Measurements from ENCODE around the gene C12orf43.

The C12orf43 gene

GRCh38 chr12:121026274-121027045, 10.2 kb upstream of the C12orf43 start:
- no peak for DNase-seq

GRCh38 chr12:121025442-121026226, 9.3 kb upstream of the C12orf43 start:
- no peak for DNase-seq

GRCh38 chr12:121023799-121024198, 7.5 kb upstream of the C12orf43 start:
- peak in 1 of 2 experiments; percentile 61 for DNase-seq

- DNase-seq, result no peak
Measured at GRCh38 chr12:121022713-121023112, 6.4 kb upstream of the C12orf43 start.

GRCh38 chr12:121021754-121022153, 5.5 kb upstream of the C12orf43 start:
- no peak for DNase-seq

GRCh38 chr12:121018860-121019617, 2.8 kb upstream of the C12orf43 start:
- DNase-seq, result no peak

- no peak for DNase-seq
Measured at GRCh38 chr12:121017966-121018491, 1.7 kb upstream of the C12orf43 start.

GRCh38 chr12:121013715-121014114, 2.6 kb downstream of the C12orf43 start:
- no peak for DNase-seq

- no peak for DNase-seq
Measured at GRCh38 chr12:121011820-121012219, 4.5 kb downstream of the C12orf43 start.

- no peak for DNase-seq
Measured at GRCh38 chr12:121010860-121011259, 5.4 kb downstream of the C12orf43 start.

GRCh38 chr12:121009741-121010140, 6.5 kb downstream of the C12orf43 start:
- peak in 1 of 2 experiments; percentile 37 for DNase-seq

GRCh38 chr12:121008347-121009098, 7.8 kb downstream of the C12orf43 start:
- no peak for DNase-seq

- DNase-seq, result peak in 1 of 2 experiments; percentile 52
Measured at GRCh38 chr12:121005346-121005815, 10.9 kb downstream of the C12orf43 start.

GRCh38 chr12:121004253-121004815, 12.0 kb downstream of the C12orf43 start:
- DNase-seq, result no peak

GRCh38 chr12:121003650-121004049, 12.6 kb downstream of the C12orf43 start:
- DNase-seq, result peak in 1 of 2 experiments; percentile 5

- no peak for DNase-seq
Measured at GRCh38 chr12:121001841-121002483, 14.3 kb downstream of the C12orf43 start.

GRCh38 chr12:121001060-121001459, 15.2 kb downstream of the C12orf43 start:
- DNase-seq, result no peak

GRCh38 chr12:121000530-121000929, 15.8 kb downstream of the C12orf43 start:
- DNase-seq, result no peak

GRCh38 chr12:120999191-121000120, 16.8 kb downstream of the C12orf43 start:
- peak in 1 of 2 experiments; percentile 31 for DNase-seq

- no peak for DNase-seq
Measured at GRCh38 chr12:120998435-120998834, 17.9 kb downstream of the C12orf43 start.

All from NCI-H524 (cell line).